Prostate gland (tissue), 2 donors: Measurements from ENCODE around the gene DOC2B.

ENCODE experiments used
- CTCF ChIP-seq, 4 experiments: fragments of 200-600 bp in 2 of 4; fragments of 450-650 bp in 2 of 4; sonication (generic) in 2 of 4; IDR thresholded peaks; 1 replicate in 3 of 4; 2 replicates in 1 of 4; pipeline ENCODE4 v1.5.1; 2016 to 2019; ENCODE audit warnings: antibody characterized with exemption in 4 of 4, mild to moderate bottlenecking in 2 of 4, moderate library complexity in 2 of 4
- POLR2A ChIP-seq: fragments of 450-650 bp; IDR thresholded peaks from one replicate; pipeline ENCODE4 v1.6.1; 2016; ENCODE audit warnings: antibody characterized with exemption, mild to moderate bottlenecking

GRCh38 chr17:226108-227077, 44.9 kb upstream of the DOC2B start:
- no peak for TF ChIP-seq POLR2A
- TF ChIP-seq CTCF (IDR thresholded peaks at IDR 0.05), result no peak
